ENCODE measurements around the gene SH3BGRL2.

SH3BGRL2 gene

DNA sequence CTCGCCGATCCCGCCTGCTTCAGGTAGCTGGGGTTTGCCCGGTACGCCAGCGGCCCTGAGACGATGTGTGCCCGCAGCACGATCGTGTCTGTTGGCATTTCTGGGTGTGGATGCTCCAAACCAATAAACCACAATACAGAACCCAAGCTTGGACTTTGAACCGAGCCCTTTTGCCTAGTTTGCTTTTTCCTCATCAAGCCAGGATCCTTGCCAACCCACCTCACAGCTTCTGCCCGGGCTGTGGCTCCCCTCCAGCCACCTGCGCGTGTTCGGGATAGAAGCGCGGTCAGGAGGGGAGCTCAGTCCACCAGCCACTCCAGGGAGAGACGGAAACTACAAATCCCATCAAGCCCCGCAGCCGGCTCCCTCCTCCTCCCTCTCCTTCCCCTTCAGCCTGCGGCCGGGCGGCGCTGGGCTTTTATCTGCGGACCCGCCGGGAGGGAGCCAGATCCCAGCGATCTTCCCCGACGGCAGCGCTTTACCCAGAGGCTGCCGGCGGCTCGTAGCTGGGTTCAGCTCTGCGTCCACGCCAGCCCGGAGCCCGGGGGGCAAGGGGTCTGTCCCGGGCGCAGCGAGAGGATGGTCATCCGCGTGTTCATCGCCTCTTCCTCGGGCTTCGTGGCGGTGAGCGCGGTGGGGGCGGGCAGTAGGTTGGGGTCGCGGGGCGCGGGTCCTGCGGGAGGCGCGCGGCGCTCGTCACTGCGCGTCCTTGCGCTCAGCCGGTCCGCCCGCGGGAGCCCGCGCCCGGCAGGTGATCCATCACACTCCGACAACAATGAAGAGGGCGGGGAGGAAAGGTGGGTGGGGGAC is at the start of gene SH3BGRL2:
Gene SH3BGRL2, plus strand, starts transcription at position 447 of the 810 bp plus-strand sequence. Its CDS starts 133 bp downstream, at position 580.
- peak; percentile 89 for DNase-seq

DNA sequence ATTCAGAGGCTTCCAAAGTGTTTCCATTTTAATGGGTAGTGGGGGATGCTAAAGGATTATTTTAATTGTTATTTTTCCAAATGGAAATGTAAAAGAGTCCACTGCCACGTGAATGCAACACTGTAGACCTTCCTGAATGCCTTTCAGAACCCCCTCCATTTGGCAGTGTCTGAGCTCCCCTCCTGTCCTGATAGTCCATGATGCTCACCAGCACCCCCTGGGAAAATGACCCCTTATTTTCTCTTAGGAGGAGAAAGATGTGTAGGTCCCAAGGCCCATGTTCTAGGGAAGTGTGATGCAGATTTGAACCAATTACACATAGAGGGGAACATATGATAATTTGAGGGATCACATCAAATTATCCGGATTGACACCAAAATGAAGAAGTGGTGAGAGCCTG is 46.8 kb upstream of the SH3BGRL2 start:
- DNase-seq, result no peak

DNA sequence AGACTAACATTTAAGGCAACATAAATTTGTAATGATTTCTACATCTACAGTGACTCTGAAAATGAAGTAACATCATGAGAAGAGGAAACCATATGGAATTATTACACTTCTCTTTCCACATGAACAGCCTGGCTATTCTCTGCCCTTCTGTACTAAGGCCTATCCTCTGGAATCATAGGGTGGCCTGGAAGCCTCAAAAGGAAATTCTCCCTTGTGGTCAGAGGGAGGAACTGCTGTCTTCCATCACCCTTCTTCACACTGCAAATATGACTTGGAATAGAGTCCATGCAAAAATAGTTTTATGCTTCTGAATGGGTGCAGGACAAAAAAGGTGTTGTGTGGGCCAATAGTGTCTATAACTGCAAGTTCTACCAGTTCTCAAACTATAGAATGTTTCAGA is 44.6 kb upstream of the SH3BGRL2 start:
- peak; percentile 80 for DNase-seq

DNA sequence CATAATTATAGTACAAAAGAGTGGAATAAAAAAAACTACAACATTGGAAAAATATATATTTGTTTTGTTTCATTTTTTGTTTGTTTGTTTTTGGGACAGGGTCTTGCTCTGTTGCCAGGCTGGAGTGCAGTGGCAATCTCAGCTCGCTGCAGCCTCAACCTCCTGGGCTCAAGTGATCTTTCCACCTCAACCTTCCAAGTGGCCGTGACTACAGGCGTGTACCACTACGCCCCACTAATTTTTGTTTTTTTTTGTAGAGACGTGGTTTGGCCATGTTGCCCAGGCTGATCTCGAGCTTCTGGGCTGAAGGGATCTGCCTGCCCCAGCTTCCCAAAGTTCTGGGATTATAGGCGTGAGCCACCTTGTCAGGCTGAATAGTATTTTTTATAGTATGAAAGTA is 41.4 kb upstream of the SH3BGRL2 start:
- DNase-seq, result no peak

DNA sequence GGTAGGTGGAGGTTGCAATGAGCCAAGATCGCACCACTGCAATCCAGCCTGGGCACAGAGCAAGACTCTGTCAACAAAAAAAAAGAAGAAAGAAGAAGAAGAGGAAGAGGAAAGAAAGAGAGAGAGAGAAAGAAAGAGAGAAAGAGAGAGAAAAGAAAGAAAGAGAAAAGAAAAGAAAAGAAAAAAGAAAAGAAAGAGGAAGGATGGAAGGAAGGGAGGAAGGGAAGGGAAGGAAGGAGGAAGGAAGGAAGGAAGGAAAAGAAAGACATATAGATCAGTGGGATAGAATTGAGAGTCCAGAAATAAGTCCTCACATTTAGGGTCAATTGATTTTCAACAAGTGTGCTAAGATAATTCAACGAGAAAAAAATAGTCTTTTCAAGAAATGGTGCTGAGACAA is 34.0 kb upstream of the SH3BGRL2 start:
- no peak for DNase-seq

DNA sequence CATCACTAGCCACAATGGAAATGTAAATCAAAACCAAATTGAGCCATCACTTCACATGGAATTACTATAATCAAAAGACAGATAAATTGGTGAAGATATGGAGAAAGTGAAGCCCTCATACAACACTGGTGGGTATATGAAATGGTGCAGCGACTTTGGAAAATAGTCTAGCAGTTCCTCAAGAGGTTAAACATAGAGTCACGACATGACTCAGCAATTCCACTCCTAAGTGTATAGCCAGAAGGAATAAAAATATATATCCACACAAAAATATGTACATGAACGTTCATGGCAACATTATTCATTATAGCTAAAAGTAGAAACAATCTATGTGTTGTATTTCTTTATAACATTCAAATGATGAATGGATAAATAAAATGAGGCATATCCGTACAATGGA is 33.1 kb upstream of the SH3BGRL2 start:
- no peak for DNase-seq

DNA sequence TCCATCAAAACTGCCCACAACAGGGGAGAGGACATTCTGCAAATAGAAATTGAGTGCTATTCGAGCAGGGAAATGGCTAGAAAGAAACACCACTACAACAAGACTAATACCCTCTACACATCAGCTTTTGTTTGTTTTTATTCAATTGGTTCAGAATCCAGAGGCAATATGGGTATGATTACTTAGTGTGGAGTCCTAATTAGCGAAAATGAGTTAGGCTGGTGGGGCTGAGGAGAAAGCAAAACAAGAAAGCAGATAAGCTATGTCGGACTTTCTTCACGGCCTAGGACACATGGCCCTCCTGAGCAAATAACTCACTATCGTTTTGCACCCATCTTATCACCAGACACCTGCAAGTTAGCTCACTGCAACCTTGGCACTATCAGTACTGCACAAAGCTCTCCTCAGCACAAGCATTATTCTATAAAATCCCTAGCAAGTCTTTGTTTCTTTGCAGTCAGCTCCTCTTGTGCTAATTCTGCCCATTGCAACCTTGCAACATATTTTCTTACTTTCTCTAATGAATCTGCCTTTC is 31.3 kb upstream of the SH3BGRL2 start:
- DNase-seq, result no peak

DNA sequence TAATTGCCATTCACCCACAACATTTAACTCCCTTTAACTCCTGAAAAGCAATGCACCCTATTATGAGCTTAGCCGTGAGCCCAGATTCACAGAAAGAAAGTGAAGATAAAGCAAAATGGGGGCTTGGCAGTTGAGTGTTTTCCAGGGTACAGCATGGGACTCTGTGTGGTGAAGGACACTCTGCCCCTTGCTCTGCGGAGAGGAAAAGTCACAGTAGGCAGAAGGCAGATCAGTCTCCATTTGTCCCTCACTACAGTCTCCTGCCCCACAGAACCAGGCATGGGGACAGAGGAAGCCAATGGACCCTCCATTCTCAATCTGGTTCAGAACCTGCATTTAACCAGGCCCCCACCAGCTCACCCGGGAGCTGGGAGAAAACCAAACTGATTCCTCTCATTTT is 30.8 kb upstream of the SH3BGRL2 start:
- no peak for DNase-seq

DNA sequence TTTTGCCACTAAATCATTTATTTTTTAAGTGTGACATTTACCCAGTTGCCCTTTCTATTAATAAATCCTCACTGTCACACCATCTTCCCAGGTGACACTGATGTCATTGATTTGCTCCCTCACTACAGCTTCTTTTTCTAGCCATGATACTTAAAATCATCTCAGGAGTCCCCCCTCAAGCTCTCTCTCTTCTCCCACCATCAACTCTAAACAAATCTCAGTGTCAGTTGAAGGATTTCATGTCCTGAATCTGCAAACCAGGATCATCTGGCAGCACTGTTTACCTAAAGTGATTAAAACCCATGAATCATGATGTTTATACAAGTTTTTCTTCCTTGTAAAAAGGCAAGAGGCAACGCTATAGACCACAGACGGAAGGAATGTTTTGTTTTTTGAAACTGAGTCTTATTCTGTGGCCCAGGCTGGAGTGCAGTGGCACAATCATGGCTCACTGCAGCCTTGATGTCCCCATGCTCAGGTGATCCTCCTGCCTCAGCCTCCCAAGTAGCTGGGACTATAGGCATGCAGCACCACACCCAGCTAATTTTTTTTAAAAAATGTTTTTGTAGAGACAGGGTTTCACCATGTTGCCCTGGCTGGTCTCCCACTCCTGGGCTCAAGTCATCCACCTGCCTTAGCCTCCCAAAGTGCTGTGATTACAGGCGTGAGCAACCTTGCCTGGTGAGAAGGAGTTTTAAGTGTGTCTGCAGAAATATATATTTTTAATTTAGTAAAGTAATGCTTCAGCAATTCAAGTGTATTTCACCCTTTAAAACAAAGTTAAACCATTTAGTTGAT is 30.1 kb upstream of the SH3BGRL2 start:
- DNase-seq, result peak; percentile 78

DNA sequence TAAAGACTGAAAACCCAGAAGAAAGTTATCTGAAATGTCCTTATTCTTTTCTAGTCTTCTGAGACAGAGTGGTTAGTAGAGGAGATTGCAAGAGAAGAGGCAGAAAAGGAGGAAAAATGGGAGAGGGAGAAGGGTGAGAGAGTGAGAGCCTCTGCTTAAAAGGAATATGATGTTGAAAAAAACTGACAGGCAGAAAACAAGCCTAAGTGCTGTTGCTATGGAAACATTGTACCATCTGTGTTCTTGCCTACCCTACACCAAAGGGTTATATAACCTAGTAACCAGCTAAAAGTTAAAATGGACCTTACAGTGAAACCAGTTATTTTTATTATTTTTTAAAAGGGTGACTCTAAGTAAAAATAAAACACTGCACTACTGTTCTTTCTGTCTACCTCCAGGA is 28.3 kb upstream of the SH3BGRL2 start:
- peak; percentile 60 for DNase-seq

DNA sequence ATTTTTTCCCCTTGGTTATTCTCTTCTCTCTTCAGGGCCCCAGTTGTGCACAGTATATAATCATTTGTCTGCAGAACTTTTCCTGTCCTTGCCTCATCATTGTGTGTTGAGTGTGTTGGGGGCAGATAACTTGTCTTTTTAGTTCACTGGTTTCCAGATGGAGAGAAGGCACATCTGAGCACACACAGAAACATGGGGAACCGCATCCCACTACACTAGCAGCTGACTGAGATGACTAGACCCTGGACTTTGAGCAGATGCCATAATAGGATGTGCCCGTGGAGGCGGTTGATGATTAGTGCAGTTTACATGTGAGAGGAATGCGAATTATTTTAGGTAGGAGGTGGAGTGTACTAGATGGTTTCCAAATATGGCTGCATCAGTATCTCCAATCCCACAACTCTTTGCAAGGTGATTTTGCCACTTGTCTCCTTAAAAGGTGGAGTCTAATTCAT is 26.5 kb upstream of the SH3BGRL2 start:
- no peak for DNase-seq

DNA sequence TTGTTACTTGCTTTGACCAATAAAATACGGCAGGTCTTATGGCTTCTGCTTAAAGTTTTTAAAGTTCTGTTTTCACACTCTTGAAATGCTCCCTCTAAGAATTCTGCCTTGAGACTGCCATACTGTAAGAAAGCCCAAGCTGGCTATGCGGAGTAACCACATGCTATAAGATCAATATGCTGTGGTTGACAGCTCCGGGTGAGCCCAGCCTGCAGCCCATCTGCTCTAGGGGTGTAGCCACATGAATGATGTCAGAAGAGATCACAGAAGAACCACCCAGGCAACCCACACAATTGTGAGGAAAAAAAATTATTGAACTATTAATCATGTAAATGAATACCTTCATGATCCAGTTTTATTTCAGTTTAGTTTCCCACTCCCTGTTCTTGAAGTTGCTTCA is 26.1 kb upstream of the SH3BGRL2 start:
- DNase-seq, result no peak

DNA sequence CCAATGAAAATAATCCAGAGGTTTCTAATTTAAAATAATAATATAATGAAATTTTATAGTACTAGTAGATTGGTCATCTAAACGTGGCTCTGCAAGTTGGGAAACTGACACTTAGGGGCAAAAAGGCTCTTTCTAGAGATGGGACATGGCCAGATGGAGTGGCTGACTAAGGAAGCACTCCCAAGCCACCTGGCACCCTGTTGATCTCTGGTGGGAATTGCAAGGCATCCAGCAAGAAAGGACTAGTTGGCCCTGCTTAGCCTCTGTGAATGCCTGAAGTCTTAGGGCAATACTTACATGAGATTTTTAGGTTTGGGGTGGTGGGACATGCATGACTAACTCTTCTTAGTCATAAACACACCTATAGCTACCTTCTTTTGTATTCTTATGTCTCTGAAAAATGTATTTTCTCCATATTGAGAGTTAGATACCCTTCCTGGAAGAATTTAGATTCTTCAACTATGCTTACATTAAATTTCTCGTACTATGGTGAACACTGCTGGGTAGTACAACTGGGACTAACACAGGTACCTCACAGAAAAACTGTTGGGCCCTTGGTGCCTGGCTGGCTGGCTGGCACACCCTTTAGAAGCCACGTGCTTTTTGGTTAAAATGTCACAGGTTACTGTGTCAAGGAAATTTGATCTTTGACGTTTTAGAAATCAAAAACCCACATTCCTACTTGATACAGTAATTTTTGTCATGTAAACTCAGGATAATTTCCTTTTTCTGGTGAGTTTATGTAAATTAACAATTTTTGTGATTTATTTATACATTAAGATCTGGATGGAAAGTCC is 25.0 kb upstream of the SH3BGRL2 start:
- DNase-seq, result peak; percentile 3

DNA sequence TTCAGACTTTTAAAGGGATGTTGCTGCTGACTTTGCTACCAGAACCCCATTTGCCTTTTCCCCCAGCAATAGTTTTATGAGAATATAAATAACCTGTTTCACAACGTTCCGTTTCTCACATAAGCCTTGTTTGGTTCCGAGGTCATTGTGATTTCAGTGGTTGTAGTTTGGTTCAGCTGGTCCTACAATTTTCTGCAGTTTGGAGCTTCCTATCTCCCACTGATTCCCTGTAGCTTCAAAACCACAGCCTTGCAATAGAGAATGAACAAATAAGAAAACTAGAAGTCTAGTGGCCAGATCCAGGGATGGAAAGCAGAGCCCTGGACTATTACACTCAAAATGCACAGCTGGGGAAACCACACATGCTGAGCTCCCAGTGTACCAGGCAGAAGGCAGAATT is 24.1 kb upstream of the SH3BGRL2 start:
- DNase-seq, result no peak

DNA sequence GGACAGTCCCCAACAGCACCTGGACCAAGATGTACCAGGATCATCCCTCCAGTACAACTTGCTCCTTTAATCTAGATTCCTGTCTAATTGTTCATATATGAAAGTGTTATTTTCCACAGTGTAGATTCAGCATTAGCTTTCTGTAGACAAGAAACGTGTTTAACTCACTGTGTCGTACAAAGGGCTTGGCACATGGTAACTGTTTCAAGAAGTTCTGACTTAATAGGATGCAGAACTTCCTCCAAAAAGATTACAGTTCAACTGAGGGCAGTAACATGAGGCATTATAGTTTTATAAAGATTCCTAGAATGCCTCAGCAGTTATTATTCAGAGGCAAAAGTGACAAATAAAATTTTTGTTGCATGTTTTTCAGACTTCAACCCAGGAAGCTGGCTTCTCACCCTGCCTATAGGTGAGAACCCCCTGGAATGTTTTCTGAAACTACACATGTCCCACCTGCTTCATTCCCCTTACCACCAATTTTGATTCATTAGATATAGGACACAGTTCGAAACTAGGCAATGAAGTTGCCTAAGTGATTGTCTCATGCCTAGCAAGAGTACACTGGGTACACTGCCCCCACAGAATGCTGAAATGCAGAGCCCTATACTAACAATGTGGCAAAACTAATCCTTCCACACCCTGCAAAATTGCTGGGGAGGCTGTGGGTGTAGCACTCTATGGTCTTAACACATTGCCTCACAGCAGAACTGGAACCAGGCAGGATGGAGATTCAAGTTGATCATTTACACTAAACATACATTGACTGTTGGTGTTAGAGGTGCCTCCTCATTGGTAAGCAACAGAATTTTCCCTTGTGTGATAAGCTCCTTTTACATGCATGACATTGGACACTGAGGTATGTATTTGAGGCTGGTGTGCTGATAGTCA is 22.6 kb upstream of the SH3BGRL2 start:
- DNase-seq, result peak; percentile 68

DNA sequence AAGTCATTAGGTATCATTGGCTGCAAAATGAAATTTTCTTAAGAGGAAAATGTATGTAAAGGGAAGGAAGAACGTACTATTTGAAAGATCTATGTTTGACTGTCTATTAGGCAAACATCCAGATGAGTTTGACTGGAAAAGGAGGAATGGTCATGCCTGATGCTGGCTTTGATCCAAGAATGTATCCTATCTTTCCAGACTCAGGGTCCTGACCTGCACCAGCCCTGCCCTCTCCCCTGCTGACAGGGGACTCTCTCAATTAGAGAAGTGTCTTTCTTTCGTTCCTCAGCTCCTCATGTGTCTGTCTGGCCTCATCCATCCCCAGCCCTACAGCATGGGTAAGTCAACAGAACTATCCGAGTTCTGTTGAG is 21.9 kb upstream of the SH3BGRL2 start:
- peak; percentile 31 for DNase-seq

DNA sequence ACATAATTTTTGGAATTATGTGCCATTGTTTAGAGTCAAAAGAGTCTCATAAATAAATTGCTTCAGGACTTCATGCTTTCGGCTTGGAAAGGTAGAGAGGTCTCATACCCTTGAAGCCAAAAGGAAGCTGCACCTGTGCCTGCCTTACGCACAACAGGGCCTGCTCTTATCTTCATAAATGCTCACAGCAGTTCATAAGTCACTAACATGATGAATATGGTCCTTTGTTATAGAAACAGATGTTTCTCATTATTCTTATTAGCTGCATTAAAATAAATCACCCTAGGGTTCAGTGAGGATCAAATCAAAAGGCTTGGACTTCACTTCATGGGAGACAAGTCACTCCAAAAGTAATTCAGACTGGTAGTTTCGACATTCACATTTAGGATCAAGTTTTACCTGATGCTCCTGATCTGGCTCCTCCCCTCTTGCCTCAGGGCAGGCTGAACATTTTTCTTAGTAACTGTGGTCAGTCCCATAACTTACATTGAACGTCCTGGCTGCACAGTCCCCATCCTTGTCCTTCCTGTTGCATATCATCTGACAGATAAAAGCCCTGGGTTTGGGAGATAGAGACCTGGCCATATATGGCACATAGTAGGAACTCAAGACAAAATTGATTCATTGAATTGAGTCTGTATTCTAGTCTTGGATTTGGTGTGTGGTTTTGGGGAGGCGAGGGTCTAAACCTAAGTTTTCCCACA is 20.7 kb upstream of the SH3BGRL2 start:
- DNase-seq, result no peak

DNA sequence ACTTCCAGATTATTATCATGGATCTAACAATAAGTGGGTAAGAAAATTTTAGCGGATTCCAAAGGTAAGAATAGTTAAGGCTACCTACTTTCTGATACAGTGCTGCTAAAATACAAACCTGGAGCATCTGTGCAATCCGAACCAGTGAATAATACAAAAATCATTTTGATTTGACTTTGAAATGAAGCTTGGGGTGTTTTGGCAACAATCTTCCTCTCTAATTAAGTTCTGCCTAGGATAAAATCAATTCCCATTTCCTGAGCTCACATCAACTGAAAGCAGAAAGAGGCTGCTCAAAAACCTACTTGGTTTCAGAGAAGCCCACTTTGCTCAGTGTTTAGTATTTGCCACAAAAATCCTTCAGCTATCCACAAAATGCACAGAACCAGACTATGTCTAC is 18.7 kb upstream of the SH3BGRL2 start:
- no peak for DNase-seq

DNA sequence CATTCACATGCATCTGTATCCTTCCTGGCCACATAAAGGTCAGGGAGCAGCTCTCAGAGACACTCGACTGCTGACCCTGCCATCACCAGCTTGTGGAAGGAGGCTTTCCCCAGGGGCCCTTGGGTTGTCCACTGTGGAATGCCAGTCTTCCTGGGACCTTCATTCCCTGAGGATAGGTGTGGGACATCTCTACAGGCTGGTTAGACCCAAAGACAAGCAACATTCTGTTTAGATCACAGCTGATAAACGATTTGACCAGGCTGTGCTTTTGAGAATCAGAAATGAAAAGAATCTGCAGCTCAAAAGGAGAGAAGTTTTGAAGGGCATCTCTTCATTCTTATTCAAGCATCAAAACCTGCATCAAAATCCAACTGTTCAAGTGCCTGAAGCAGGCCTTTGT is 18.2 kb upstream of the SH3BGRL2 start:
- DNase-seq, result no peak

DNA sequence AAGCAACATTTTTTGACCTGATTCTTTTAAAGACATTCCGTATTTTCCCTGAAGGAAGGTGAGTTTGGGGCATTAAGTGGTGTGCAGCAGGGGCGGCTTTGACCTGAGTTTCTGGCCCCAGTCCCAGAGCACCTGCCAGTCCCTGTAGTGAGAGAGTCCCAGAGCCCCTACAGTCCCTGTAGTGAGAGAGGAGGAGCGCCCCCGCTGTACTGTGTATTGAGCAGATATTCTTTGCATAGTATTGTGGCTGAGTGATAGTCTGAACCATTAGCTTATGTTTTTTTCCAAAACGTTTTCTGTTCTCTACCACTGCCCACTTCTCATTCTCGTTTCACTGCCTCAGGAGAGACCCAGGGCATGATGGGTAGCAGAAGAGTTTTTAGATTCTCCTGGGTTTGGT is 17.2 kb upstream of the SH3BGRL2 start:
- no peak for DNase-seq
